GM11168 (cell line): ENCODE results near the gene TP73.

ENCODE experiments used
- in situ Hi-C: fragments of 300-500 bp; cut with MboI; formaldehyde crosslinking; loops from one replicate; pipeline ENCODE4 v1.12.0; 2022; ENCODE audit warnings: low sequenced_read_pairs; ENCODE audit not compliant: unreplicated experiment

TP73 gene

DNA sequence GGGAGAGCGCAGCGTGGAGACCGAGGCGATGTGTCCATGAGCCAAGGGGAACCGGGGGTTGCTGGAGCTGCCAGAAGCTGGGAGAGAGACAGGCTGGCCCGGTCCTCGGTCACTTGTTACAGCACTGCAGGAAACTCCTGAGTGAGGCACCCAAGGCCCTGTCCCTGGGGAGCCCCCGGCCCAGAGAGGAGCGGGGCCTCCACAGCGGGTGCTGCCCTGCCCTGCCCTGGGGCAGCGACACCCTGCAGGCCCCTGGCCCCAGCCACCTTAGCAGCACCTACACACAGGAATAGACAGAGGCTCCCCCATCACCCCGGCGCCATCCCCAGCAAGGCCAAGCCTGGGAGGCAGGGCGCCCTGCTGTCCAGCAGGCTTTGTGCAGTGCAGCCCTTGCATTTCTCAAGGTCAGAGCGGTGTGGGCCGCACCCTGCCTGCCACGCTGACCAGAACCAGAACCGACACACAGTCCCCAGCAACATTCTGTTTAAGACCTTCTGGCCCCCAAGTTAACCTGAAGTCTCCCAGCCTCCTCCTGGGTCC lies 34.4 kb upstream of the TP73 start:
- in situ Hi-C loops, result no loop called here

DNA sequence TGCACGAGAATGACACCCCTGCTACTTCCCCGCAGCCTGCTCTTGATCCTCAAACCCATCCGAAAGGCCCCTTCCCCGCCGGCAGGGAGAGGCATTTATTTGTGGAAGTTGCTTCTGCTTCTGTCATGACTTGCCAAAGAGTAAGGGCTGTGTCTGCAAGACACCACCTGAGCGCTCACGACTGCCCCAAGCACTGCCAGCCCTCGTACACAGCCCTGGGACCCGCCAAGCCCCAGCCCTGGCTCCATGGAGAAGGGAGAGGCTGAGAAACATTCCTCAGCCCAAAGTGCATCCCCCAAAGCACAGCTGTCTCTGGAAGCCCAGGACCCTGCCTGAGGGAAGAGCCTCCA lies 33.8 kb upstream of the TP73 start:
- in situ Hi-C loops, result no loop called here

DNA sequence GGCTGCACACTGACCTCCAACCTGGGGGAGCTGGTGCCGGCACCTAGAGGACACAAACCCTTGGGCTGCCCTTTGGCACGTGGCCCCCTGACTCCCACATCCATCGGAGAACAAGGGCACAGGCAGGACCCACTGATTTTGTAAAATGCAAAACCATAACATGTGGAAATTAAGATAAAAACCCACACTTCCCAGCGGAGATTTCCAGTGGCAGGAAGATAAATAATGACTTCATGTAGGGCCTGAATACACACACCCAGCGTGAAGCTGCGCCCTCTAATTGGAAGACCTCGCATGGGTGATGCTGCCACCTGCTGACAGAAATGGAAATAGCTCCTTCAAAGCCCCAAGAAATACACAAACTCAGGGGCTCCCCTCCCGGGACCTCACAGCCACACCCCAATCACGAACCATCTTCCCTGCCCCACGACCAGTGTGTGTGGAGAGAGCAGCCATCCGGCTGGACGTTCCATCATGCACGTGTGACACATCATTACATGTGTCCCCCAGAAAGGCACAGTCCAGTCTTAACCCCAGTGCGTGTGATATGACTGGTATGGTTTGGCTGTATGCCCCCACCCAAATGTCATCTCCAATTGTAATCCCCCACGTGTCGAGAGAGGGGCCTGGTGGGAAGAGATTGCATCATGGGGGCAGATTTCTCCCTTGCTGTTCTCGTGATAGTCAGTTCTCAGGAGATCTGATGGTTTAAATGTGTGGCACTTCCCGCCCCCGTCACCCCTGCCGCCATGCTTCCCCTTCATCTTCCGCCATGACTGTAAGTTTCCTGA lies 33.2 kb upstream of the TP73 start:
- in situ Hi-C loops, result no loop called here

DNA sequence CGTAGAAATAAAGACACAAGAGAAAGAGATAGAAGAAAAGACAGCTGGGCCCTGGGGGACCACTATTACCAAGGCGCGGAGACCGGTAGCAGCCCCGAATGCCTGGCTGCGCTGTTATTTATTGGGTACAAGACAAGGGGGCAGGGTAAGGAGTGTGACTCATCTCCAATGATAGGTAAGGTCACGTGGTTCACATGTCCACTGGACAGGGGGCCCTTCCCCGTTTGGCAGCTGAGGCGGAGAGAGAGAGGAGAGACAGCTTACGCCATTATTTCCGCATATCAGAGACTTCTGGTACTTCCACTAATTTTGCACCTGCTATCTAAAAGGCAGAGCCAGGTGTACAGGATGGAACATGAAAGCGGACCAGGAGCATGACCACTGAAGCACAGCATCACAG lies 31.6 kb upstream of the TP73 start:
- in situ Hi-C loops, result loop anchor here (10.0 kb wide), 2 partner anchors 124 to 136 kb away; no protein-coding TSS in a partner anchor

DNA sequence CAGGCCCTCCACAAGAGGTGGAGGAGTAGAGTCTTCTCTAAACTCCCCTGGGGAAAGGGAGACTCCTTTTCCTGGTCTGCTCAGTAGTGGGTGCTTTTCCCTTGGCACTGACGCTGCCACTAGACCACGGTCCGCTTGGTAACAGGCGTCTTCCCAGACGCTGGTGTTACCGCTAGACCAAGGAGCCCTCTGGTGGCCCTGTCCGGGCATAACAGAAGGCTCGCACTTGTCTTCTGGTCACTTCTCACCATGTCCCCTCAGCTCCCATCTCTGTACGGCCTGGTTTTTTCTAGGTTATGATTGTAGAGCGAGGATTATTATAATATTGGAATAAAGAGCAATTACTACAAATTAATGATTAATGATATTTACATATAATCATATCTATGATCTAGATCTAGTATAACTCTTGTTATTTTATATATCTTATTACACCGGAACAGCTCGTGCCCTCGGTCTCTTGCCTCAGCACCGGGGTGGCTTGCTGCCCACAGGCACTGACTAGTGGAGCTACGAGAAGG lies 31.1 kb upstream of the TP73 start:
- in situ Hi-C loops, result loop anchor here (10.0 kb wide), 2 partner anchors 124 to 136 kb away; no protein-coding TSS in a partner anchor

DNA sequence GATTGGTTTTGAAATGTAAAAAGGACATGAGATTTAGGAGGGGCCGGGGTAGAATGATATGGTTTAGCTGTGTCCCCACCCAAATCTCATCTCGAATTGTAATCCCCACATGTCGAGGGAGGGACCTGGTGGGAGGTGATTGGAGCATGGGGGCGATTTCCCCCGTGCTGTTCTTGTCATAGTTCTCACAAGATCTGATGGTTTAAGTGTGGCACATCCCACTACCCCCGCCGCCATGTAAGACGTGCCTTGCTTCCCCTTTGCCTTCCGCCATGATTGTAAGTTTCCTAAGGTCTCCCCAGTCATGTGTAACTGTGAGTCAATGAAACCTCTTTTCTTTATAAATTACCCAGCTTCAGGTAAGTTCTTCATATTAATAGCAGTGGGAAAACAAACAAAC lies 30.2 kb upstream of the TP73 start:
- in situ Hi-C loops, result loop anchor here (10.0 kb wide), 2 partner anchors 123 to 137 kb away; no protein-coding TSS in a partner anchor

DNA sequence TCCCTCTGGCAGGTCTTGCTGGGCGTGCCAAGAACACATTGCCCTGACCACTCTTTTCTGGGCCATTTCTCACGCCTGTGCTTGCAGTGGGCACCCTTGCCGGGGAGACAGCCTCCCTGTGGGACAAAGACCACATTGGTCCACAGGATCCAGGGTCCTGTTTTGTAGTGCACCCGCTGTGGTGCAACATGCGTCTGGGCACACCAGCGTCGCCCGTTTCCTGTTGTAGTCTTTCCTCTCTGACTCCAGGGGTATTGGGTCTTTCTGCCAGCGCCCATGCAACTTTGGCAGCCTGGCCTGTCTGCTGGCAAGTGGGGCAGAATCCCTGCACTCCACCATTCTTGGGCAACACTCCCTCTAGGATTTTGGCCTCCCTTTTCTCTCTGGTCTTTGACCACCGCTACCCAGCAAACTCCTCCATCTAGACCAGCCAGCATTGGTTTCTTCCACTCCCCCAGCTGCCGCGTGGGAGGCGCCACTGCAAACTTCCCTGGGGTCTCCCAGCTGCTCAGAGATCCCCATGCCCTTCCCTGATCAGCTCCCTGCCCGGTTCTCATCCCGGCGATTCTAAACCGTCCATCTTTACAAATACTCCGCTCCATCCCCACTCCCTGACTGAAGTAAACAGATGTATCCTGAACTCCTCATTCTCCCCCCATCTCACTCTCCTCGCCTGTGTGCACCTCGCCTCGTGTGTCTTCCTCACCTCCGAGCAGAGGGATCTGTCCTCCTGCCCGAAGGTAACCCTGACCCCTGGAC lies 28.7 kb upstream of the TP73 start:
- in situ Hi-C loops, result loop anchor here (10.0 kb wide), 2 partner anchors 121 to 139 kb away; no protein-coding TSS in a partner anchor

DNA sequence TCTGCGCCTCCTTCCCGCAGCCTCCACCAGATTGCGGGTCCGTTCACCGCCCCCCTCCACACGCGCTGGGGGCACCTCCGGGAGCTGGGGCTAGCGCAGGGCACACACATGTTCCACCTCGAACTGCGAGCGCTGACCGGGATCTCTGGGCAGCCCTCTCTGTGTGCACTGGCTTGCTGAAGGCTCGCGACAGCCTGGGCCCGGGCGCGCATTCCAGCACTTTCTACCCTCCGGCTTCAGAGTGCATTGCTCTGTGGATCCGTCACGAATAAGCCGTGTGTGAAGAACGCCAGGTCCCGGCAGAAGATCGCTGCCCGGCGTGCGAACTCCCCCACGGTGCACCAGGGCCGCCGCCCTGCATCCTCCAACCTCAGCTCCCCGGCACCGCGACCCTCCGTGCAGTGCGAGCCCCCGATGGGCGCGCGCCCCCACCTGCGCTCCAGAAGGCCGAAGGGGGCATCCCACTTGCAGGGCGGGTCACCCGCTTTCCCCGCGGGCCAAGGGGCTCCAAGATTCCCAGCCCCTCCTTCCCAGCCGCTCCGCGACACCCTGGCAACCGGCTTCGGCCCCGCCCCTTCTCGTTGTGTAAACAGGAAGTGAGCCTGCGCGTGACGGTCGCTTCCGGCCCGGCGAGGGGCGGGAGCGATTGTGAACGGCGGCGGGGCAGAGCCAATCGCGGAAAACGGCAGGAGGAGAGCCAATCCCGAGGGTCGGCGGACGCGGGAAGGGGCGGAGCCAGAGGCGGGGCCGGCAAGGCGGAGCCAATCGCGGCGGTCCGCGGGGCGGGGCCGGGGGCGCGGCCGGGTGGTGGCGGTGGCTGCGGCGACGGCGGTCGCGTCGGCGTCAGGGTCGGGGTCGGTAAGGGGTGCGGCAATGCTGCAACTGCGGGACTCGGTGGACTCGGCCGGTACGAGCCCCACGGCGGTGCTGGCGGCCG lies 27.8 kb upstream of the TP73 start, which contains the start of gene TPRG1L:
TPRG1L (plus strand) TSS at position 816 of the 937 bp plus-strand sequence; CDS start at position 874, 58 bp downstream.
- in situ Hi-C loops, result loop anchor here (10.0 kb wide), 2 partner anchors 120 to 140 kb away; no protein-coding TSS in a partner anchor

DNA sequence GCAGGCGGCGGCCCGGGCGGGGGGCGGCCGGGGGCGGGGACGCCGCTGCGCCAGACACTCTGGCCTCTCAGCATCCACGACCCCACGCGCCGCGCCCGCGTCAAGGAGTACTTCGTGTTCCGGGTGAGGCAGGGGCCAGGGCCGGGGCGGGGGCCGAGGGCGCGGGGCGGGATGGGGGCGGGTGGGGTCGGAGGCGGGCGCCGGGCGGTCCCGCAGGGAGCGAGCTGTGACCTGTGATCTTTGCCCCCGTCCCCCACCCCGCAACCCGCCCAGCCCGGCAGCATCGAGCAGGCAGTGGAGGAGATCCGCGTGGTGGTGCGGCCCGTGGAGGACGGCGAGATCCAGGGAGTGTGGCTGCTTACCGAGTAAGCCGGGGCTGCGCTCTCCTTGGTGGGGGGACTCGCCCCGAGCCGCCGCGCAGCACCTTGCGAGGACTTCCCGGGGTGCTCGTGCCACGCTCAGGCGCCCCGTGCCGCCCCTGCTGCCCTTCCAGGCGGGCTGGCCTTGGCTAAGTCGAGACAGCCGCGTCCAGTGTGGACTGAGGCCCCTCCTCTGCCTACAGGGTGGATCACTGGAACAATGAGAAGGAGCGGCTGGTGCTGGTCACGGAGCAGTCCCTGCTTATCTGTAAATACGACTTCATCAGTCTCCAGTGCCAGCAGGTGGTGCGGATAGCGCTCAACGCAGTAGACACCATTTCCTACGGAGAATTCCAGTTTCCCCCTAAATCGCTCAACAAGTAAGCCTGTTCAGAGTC lies 27.0 kb upstream of the TP73 start:
- in situ Hi-C loops, result loop anchor here (10.0 kb wide), 2 partner anchors 119 to 141 kb away; no protein-coding TSS in a partner anchor

DNA sequence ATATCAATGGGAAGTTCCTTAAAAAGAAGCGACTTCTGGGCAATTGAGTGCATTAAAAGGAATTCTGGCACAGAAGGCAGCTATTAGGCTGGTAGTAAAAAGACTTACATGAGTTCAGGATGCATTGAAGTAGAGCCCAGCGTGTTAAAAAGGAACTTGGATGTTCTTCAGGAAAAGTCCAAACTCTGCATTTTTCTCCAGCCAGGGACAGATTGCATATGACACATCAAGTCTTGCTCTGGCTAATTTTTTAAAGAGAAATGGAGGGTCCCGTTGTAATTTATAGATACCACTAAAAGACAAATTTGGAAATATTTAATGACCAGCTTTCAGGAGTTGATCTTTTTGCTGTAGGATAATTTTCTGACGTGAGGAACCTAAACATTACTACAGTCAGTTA lies 26.3 kb upstream of the TP73 start:
- in situ Hi-C loops, result loop anchor here (10.0 kb wide), 2 partner anchors 119 to 141 kb away; no protein-coding TSS in a partner anchor

DNA sequence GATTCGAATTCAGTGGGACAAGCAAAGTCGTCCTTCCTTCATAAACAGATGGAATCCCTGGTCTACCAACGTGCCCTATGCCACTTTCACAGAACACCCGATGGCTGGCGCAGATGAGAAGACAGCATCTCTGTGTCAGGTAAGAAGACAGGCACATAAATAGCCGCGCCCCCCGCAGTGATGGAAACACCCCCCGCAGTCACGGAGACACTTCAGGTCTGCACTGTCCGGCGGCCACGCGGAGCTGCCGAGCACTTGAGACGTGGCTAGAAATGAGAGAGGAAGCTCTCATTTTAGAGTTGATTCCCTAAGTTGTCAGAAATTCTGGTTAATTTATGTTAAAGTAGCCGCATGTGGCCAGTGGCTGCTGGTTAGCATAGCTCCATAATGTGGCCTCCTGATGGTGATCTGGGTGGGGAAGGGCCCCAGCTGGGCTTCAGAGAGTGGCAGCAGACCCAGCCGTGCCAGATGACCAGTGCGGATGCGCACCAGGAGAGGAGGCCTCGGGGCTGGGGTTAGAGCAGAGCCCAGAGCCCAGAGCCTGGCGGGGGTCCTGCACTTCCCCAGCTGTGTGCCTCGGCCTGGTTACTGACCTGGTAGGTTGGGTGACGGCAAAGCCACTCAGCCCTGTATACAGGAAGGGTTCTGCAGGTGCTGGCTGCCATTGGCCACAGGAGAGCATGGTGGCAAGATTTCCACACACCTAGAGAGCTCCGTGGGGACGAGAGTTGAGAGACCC lies 24.6 kb upstream of the TP73 start:
- in situ Hi-C loops, result loop anchor here (10.0 kb wide), 2 partner anchors 117 to 143 kb away; no protein-coding TSS in a partner anchor

DNA sequence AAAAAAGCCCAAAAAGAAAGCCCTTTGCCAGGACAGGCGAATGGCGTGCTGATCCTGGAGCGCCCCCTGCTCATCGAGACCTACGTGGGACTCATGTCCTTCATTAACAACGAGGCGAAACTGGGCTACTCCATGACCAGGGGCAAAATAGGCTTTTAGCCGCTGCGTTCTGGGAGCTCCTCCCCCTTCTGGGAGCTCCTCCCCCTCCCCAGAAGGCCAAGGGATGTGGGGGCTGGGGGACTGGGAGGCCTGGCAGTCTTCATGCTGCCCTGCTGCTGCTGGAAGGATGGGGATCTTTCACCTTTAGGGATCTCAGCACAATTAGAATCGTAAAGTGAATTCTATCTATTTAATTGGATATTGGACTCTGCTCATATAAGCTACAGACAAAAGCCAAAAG lies 23.9 kb upstream of the TP73 start:
- in situ Hi-C loops, result loop anchor here (10.0 kb wide), 2 partner anchors 116 to 144 kb away; no protein-coding TSS in a partner anchor

DNA sequence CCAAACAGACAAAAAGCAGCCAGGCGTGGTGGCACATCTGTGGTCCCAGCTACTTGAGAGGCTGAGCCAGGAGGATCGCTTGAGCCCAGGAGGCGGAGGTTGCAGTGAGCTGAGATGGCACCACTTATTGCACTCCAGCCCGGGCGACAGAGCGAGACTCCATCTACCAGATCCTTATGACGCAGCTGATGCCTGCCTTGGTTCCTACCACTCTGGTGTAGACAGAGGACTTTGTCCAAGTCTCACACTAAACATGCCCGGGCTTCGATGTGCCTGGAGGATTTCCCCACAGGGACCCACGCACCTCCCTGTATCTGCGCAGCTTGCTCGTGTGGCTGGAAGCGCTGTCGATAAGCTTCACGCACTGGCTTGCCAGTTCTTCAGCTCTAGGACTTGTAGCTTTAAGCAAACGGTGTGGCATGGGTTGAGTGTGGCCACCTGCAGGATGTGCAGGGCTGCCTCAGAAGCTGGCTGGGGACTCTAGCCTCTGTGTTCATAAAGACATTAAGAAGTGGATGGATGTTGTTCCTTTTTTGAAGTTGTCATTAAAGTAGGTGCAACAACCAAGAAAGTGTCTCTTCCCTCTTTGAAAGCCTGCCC lies 22.7 kb upstream of the TP73 start:
- in situ Hi-C loops, result loop anchor here (10.0 kb wide), 2 partner anchors 115 to 145 kb away; no protein-coding TSS in a partner anchor

DNA sequence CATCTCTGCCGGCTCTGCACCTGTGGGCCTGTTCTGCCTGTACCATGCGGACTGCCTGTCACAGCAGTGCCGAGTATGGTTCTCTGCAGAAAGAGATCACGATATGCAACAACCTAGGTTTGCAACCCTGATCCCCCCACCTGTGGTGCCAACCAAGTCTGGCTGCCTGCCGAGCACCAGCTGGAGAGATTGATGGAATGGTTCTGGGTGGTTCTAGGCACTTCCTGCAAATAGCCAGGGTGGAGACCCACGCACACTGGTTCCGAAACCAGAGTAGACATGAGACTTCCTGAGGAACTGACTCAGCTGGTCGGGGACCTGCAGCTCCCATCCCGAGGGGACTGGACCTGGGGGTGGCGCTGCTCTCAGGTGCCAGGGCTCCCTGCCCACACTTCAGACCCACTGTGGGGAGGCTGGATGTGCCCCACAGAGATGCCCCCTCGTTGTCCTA lies 22.1 kb upstream of the TP73 start:
- in situ Hi-C loops, result no loop called here

DNA sequence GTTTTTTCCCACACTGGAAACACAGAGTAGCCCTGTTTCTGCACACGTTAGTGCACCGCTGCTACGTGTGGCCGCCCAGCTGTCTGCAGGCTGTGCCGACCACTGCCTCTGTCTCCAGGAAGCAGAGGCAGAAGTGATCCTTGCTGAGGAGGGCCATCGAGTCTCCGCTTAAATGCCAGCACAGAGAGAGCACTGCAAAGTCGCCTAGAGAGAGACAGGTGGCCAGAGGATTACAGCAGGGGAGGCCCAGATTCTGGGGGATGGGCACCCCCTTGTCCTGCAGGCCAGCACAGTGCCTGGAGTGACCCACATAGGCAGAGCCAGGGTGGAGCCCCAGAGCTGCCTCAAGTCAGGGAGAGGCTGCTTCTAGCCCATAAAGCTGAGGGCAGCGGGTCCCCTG lies 21.4 kb upstream of the TP73 start:
- in situ Hi-C loops, result no loop called here

DNA sequence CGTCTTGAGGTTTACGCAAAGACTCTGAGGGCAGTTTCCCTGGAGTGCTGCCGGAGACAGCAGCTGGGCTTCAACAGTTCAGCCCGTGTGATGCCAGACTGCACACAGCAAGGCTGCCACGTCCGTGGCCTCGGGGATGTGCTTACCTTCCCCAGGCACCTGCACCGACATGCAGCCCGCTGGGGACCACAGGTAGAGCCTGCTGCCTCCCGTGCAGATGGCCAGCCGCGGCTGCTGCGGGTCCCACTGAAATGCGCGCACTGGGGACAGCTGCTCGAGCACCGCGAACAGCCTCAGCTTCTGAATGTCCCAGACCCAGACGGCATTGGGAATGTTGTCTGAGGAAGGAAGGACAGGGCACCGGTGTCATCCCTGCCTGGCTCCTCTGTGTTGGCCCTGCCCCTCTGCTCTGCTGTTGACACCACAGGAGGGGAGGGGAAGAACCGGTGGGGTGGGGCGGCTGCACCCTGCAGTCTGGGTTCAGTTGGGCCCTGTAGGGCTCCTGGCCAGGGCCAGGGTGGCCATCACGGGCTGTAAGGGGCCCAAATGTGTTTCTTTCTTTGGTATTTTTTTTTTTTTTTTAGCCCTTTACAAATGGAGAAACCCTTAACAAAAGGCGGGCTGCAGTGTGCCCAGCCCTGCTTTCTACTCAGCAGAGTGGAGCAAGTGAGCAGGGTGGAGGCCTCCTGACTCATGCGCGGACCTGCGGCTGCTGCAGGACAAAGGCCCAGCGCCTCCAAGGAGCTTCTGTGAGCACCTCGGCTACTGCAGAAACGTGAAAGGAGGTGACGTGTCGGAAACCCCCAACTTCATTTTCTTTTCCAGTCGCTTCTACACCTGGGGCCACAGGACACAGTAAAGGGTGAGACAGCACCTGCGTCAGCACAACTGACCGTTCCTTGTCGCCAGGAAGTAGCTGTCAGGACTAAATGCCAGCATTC lies 20.7 kb upstream of the TP73 start:
- in situ Hi-C loops, result no loop called here
